Keratinocyte (primary cell): ENCODE results near the gene SPAG5.

Source experiments
- EZH2 ChIP-seq: IDR thresholded peaks from one replicate; pipeline ENCODE4 v1.6.1; 2012; ENCODE audit warnings: inconsistent platforms, mild to moderate bottlenecking, low read length, moderate library complexity
- TF ChIP-seq, protein P1 (sequence below), 3 experiments: IDR thresholded peaks in 1 of 3; conservative IDR thresholded peaks in 1 of 3; optimal IDR thresholded peaks in 1 of 3; 2 replicates in 2 of 3; 3 replicates in 1 of 3; pipeline versions ENCODE3 to v1.5.1; 2011; ENCODE audit warnings: low read length in 3 of 3, mild to moderate bottlenecking in 3 of 3, moderate library complexity in 2 of 3, control low read depth in 1 of 3, inconsistent platforms in 1 of 3; ENCODE audit not compliant: insufficient read depth in 2 of 3; ENCODE audit errors: extremely low read depth in 1 of 3

GRCh38 chr17:28612936-28613872 lies 14.4 kb upstream of the SPAG5 start:
- TF ChIP-seq, protein P1, sequence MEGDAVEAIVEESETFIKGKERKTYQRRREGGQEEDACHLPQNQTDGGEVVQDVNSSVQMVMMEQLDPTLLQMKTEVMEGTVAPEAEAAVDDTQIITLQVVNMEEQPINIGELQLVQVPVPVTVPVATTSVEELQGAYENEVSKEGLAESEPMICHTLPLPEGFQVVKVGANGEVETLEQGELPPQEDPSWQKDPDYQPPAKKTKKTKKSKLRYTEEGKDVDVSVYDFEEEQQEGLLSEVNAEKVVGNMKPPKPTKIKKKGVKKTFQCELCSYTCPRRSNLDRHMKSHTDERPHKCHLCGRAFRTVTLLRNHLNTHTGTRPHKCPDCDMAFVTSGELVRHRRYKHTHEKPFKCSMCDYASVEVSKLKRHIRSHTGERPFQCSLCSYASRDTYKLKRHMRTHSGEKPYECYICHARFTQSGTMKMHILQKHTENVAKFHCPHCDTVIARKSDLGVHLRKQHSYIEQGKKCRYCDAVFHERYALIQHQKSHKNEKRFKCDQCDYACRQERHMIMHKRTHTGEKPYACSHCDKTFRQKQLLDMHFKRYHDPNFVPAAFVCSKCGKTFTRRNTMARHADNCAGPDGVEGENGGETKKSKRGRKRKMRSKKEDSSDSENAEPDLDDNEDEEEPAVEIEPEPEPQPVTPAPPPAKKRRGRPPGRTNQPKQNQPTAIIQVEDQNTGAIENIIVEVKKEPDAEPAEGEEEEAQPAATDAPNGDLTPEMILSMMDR (optimal IDR thresholded peaks at IDR 0.05 in 1 of 3, IDR thresholded peaks at IDR 0.05 in 1 of 3, conservative IDR thresholded peaks at IDR 0.05 in 1 of 3; ENCODE audit: extremely low read depth in 1 of 3, insufficient read depth in 2 of 3, low read length in 3 of 3): peak; percentile 51 to 60 (median 54)
- no peak for TF ChIP-seq EZH2
